ENCODE measurements around the gene MMP25. TPM values are rescaled to one million over a fixed set of nuclear protein-coding genes. Genes with fewer than 3 reads are reported as not detected.

Gene MMP25
- total RNA-seq, 4 donors from 2014 or later, result under 0.01 to 4.5 (median 0.12) TPM

GRCh38 chr16:3088925-3089716 is 42.8 kb downstream of the MMP25 start:
- peaks cover 0 to 50% (median 2%) of the 10 kb centered on the region in 4 donors for H3K27me3 ChIP-seq
- TF ChIP-seq CTCF (IDR thresholded peaks at IDR 0.05) (no peak), EP300 (IDR thresholded peaks at IDR 0.05) (no peak), POLR2A (IDR thresholded peaks at IDR 0.05; ENCODE audit: low read depth) (no peak), POLR2AphosphoS5 (IDR thresholded peaks at IDR 0.05) (no peak)
- DNase-seq (ENCODE audit: extremely low spot score), result no peak
- H3K36me3 ChIP-seq, result no peaks in the 10 kb centered on the region
- no peaks in the 10 kb centered on the region for H3K9me3 ChIP-seq
- intact Hi-C loops (cut with DNase I), result no loop called here
- H3K27ac ChIP-seq (replicated peaks in 1 of 4), result no peak overlapping the region
- peaks cover 14 to 23% (median 18%) of the 10 kb centered on the region in 4 donors for H3K4me1 ChIP-seq
- H3K4me3 ChIP-seq, result no peak overlapping the region
- 95% methylated on average over 54 of the region's 71 CpGs for WGBS

- 94% methylated on average over 21 of the region's 81 CpGs for WGBS
- Histone ChIP-seq H3K9me3 (no peaks in the 10 kb centered on the region), H3K4me3 (no peak overlapping the region), H3K4me1 (peaks cover 14 to 23% (median 18%) of the 10 kb centered on the region in 4 donors), H3K27me3 (peaks cover 0 to 54% (median 2%) of the 10 kb centered on the region in 4 donors), H3K27ac (replicated peaks in 1 of 4) (no peak overlapping the region), H3K36me3 (no peaks in the 10 kb centered on the region)
- intact Hi-C loops (cut with DNase I), result no loop called here
- DNase-seq (ENCODE audit: extremely low spot score), result no peak
- no peak for TF ChIP-seq CTCF (IDR thresholded peaks at IDR 0.05)
- TF ChIP-seq POLR2AphosphoS5 (IDR thresholded peaks at IDR 0.05), result no peak
- TF ChIP-seq POLR2A (IDR thresholded peaks at IDR 0.05; ENCODE audit: low read depth), result no peak
- no peak for TF ChIP-seq EP300 (IDR thresholded peaks at IDR 0.05)
These were observed 43.6 kb downstream of the MMP25 start for GRCh38 chr16:3089717-3090592.

GRCh38 chr16:3091551-3091950 is 45.2 kb downstream of the MMP25 start:
- Histone ChIP-seq H3K4me1 (peaks cover 13 to 16% (median 15%) of the 10 kb centered on the region in 4 donors), H3K9me3 (no peaks in the 10 kb centered on the region), H3K36me3 (no peaks in the 10 kb centered on the region), H3K27me3 (peaks cover 0 to 69% (median 2%) of the 10 kb centered on the region in 4 donors), H3K4me3 (no peak overlapping the region), H3K27ac (replicated peaks in 1 of 4) (no peak overlapping the region)
- DNase-seq (ENCODE audit: extremely low spot score), result no peak
- TF ChIP-seq POLR2AphosphoS5 (IDR thresholded peaks at IDR 0.05) (no peak), CTCF (IDR thresholded peaks at IDR 0.05) (no peak), POLR2A (IDR thresholded peaks at IDR 0.05; ENCODE audit: low read depth) (no peak), EP300 (IDR thresholded peaks at IDR 0.05) (no peak)
- intact Hi-C loops (cut with DNase I), result no loop called here
- 92% methylated on average over 8 of the region's 8 CpGs for whole genome bisulfite sequencing

- no peak for DNase-seq (ENCODE audit: extremely low spot score)
- H3K27me3 ChIP-seq, result peaks cover 0 to 75% (median 2%) of the 10 kb centered on the region in 4 donors
- WGBS, result 72% methylated on average over 4 of the region's 20 CpGs
- intact Hi-C loops (cut with DNase I), result no loop called here
- no peaks in the 10 kb centered on the region for H3K9me3 ChIP-seq
- H3K4me1 ChIP-seq, result peaks cover 8 to 14% (median 9%) of the 10 kb centered on the region in 4 donors
- no peak overlapping the region for H3K27ac ChIP-seq (replicated peaks in 1 of 4)
- H3K36me3 ChIP-seq, result no peaks in the 10 kb centered on the region
- H3K4me3 ChIP-seq, result no peak overlapping the region
- TF ChIP-seq POLR2A (IDR thresholded peaks at IDR 0.05; ENCODE audit: low read depth) (no peak), POLR2AphosphoS5 (IDR thresholded peaks at IDR 0.05) (no peak), CTCF (IDR thresholded peaks at IDR 0.05) (no peak), EP300 (IDR thresholded peaks at IDR 0.05) (no peak)
These were observed 46.2 kb downstream of the MMP25 start for GRCh38 chr16:3092501-3092941.
